ENCODE data around the gene BPGM.

DNA sequence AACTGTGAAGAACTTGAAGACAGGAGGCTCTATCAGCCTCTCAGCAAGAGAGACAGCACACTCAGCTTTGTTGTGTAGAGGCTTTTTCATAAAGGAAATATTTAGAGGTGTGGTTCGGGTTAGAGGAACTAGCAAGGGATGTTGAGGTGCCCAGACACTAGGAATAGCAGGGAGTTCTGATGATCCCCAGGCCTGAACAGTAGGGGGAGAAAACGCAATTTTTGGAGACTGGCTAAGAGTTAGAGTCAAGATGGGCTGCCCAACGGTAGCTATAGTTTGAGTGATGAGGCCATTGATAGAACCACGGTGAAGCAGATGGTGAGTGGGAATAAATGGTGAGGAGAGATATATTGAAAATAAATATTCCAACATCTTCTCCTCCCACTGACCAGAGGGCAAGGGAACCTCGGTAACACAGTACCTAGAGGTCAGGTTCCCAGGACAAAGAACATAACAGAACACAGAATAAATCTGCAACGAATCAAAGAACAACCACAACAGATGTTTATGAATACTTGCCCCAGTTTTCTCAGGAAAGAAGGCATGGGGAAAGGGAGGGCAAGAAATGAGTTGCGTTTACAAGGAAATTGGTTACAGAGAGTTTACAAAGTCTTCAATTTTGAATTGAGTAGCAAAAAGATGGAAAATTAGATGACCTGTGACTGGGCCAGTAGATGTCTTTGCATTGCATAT lies 24.2 kb upstream of the BPGM start:
- TF ChIP-seq, protein P1, sequence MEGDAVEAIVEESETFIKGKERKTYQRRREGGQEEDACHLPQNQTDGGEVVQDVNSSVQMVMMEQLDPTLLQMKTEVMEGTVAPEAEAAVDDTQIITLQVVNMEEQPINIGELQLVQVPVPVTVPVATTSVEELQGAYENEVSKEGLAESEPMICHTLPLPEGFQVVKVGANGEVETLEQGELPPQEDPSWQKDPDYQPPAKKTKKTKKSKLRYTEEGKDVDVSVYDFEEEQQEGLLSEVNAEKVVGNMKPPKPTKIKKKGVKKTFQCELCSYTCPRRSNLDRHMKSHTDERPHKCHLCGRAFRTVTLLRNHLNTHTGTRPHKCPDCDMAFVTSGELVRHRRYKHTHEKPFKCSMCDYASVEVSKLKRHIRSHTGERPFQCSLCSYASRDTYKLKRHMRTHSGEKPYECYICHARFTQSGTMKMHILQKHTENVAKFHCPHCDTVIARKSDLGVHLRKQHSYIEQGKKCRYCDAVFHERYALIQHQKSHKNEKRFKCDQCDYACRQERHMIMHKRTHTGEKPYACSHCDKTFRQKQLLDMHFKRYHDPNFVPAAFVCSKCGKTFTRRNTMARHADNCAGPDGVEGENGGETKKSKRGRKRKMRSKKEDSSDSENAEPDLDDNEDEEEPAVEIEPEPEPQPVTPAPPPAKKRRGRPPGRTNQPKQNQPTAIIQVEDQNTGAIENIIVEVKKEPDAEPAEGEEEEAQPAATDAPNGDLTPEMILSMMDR (IDR thresholded peaks at IDR 0.05; ENCODE audit: low read length), result no peak
- no peak for TF ChIP-seq EZH2 (IDR thresholded peaks at IDR 0.05; ENCODE audit: borderline replicate concordance, low read length)
